C4-2B (cell line): ENCODE measurements around the gene ANKRD12.

Source experiments
- CTCF ChIP-seq: fragments of 450-650 bp; conservative IDR thresholded peaks from 2 replicates; pipeline ENCODE4 v1.5.1; 2017; ENCODE audit warnings: mild to moderate bottlenecking
- ZFX ChIP-seq: fragments of 450-650 bp; IDR thresholded peaks from 2 replicates; pipeline ENCODE4 v1.6.1; 2017

- TF ChIP-seq CTCF (no peak), ZFX (no peak)
These were observed 89.9 kb downstream of the ANKRD12 start for GRCh38 chr18:9226463-9226862.
